CD4-positive, CD25-positive, alpha-beta regulatory T cell (primary cell): ENCODE results near the gene ZNF611. TPM values are rescaled to one million over a fixed set of nuclear protein-coding genes. Genes with fewer than 3 reads are reported as not detected.
"Not testable (repeated sequence)": the region's sequence is repeated elsewhere in the genome, so short reads cannot be mapped to it uniquely, and the experiment has no call there.

Experiments used
- ATAC-seq, 2 donors: fragments of 150-1000 bp; cut with Tn5 transposase; one replicate each; pipeline ENCODE4 v1.10.0; 2021; ENCODE audit warnings: low read depth in 2 of 2, moderate number of reproducible peaks in 2 of 2, moderate library complexity in 1 of 2
- DNase-seq, 3 donors: peaks; one replicate each; pipeline versions ENCODE4 v3.0.0 to v3.0.0-alpha.2; 2012 to 2022; ENCODE audit warnings: mixed read lengths in 1 of 3
- H3K27ac ChIP-seq: one replicate; pipeline ENCODE4 v1.7.0; 2013; ENCODE audit warnings: mild to moderate bottlenecking, low read length; ENCODE audit not compliant: insufficient read depth, poor library complexity, severe bottlenecking
- H3K27me3 ChIP-seq: one replicate; pipeline ENCODE4 v1.7.0; 2013; ENCODE audit warnings: low read length; ENCODE audit not compliant: control insufficient read depth, insufficient read depth
- H3K36me3 ChIP-seq: one replicate; pipeline ENCODE4 v1.7.0; 2013; ENCODE audit warnings: mild to moderate bottlenecking, low read length, moderate library complexity; ENCODE audit not compliant: control insufficient read depth, insufficient read depth
- H3K4me1 ChIP-seq: 2 replicates; pipeline ENCODE4 v1.7.0; 2013; ENCODE audit warnings: mild to moderate bottlenecking, low read length; ENCODE audit not compliant: insufficient read depth, control insufficient read depth, poor library complexity, severe bottlenecking
- H3K4me3 ChIP-seq: one replicate; pipeline ENCODE4 v1.7.0; 2013; ENCODE audit warnings: low read depth, mild to moderate bottlenecking, low read length, moderate library complexity
- H3K9me3 ChIP-seq, 2 experiments: 1 replicate in 1 of 2; 2 replicates in 1 of 2; pipeline ENCODE4 v1.7.0; 2013; ENCODE audit warnings: low read length in 2 of 2, mild to moderate bottlenecking in 1 of 2, moderate library complexity in 1 of 2; ENCODE audit not compliant: control insufficient read depth in 2 of 2
- H3K27ac Mint-ChIP-seq, 3 donors: one replicate each; pipeline ENCODE4 v1.8.0; 2020 to 2022; ENCODE audit warnings: mild to moderate bottlenecking in 3 of 3, mixed read lengths in 3 of 3, moderate library complexity in 2 of 3
- H3K27me3 Mint-ChIP-seq: one replicate; pipeline ENCODE4 v1.8.0; 2022; ENCODE audit warnings: mild to moderate bottlenecking, mixed read lengths
- H3K36me3 Mint-ChIP-seq: one replicate; pipeline ENCODE4 v1.8.0; 2020; ENCODE audit warnings: mixed read lengths
- H3K4me1 Mint-ChIP-seq, 4 donors: one replicate each; pipeline ENCODE4 v1.8.0; 2020 to 2022; ENCODE audit warnings: mixed read lengths in 4 of 4, mild to moderate bottlenecking in 1 of 4
- H3K4me3 Mint-ChIP-seq, 4 donors: one replicate each; pipeline ENCODE4 v1.8.0; 2020 to 2022; ENCODE audit warnings: mild to moderate bottlenecking in 4 of 4, mixed read lengths in 4 of 4, moderate library complexity in 3 of 4
- H3K9me3 Mint-ChIP-seq, 7 donors: one replicate each; pipeline ENCODE4 v1.8.0; 2020 to 2022; ENCODE audit warnings: mixed read lengths in 7 of 7, mild to moderate bottlenecking in 3 of 7, moderate library complexity in 2 of 7
- polyA plus RNA-seq, 4 donors: library from polyadenylated mRNA; unstranded; fragments of 300-500 nt; fragmentation: Illumina TruSeq; gene quantifications; one replicate each; pipeline ENCODE4 v1.2.3, GENCODE V29; 2021
- total RNA-seq: library from RNA; stranded (reverse); gene quantifications from one replicate; pipeline ENCODE4 v1.2.3, GENCODE V29; 2022

Gene ZNF611
- total and polyA plus RNA-seq, 5 donors from 2014 or later: 19.0 to 34.1 (median 26.9) TPM

GRCh38 chr19:52699555-52699954 lies 35.3 kb downstream of the ZNF611 start:
- H3K27ac ChIP-seq, DNase-seq, H3K27ac Mint-ChIP-seq, ATAC-seq, H3K27me3 ChIP-seq, H3K27me3 Mint-ChIP-seq, H3K4me1 Mint-ChIP-seq, H3K4me3 Mint-ChIP-seq, H3K36me3 ChIP-seq, H3K36me3 Mint-ChIP-seq, H3K4me3 ChIP-seq, H3K4me1 ChIP-seq: not testable (repeated sequence)
- H3K9me3 ChIP-seq: peaks cover 26 to 50% of the 10 kb centered on the region in 2 experiments
- H3K9me3 Mint-ChIP-seq: peaks cover 0 to 53% (median 16%) of the 10 kb centered on the region in 7 donors

DNA sequence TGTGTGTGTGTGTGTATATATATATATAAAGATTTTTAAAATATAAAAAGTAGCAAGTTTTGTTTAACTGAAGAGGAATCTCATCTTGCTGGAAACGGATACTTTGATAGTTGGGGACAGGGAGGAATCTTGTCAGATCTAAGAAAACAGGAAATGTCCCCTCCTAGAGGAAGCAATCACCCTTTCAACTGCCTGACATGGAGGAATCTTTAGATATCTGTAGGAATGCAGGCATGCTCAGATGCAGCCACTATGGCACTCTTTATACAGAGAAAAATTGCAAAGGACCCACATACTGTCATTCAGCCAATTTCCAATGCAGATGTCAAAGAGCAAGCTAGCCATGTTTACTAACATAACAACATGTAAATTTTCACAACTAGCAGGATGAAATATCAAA lies 38.8 kb downstream of the ZNF611 start:
- Histone ChIP-seq H3K27me3 (no peaks in the 10 kb centered on the region), H3K4me3 (no peak overlapping the region), H3K9me3 (peaks cover 0 to 15% of the 10 kb centered on the region in 2 experiments), H3K36me3 (no peaks in the 10 kb centered on the region), H3K4me1 (peaks cover 1% of the 10 kb centered on the region), H3K27ac (no peak overlapping the region)
- Mint-ChIP-seq H3K4me3 (no peak overlapping the region), H3K4me1 (peaks cover 1 to 11% (median 6%) of the 10 kb centered on the region in 4 donors), H3K27me3 (no peaks in the 10 kb centered on the region), H3K36me3 (peaks cover 3% of the 10 kb centered on the region), H3K9me3 (peaks cover 0 to 25% (median 8%) of the 10 kb centered on the region in 7 donors), H3K27ac (no peak overlapping the region)
- ATAC-seq (no peak), DNase-seq (no peak)

- H3K36me3 Mint-ChIP-seq: peaks cover 3% of the 10 kb centered on the region
- no peak overlapping the region for H3K27ac Mint-ChIP-seq
Observed at GRCh38 chr19:52694921-52695320, 39.9 kb downstream of the ZNF611 start.

DNA sequence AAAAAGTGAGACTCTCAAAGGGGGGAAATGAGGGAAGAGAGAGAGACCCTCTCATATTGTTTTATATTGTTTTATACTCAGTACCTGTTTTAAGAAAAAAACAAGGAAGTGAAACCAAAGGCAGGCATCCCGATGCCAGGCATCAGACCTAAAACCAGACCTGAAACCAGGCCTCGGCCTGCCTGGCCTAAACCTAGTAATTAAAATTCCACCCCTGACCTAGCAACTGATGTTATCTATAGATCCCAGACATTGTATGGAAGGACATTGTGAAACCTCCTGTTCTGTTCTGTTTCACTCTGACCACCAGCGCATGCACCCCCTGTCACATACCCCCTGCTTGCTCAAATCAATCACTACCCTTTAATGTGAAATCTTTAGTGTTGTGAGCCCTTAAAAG lies 40.6 kb downstream of the ZNF611 start:
- peaks cover 5 to 25% (median 22%) of the 10 kb centered on the region in 4 donors for H3K4me1 Mint-ChIP-seq
- not testable (repeated sequence) for H3K9me3 ChIP-seq

More at GRCh38 chr19:52694921-52695320, 39.9 kb downstream of the ZNF611 start:
- Mint-ChIP-seq H3K4me3 (no peak overlapping the region), H3K27me3 (no peaks in the 10 kb centered on the region), H3K9me3 (peaks cover 3 to 17% (median 5%) of the 10 kb centered on the region in 7 donors), H3K4me1 (peaks cover 1 to 18% (median 16%) of the 10 kb centered on the region in 4 donors)
- peaks cover 8% of the 10 kb centered on the region for H3K4me1 ChIP-seq
- no peak for DNase-seq
- H3K9me3 ChIP-seq: peaks cover 0 to 5% of the 10 kb centered on the region in 2 experiments
- H3K27me3 ChIP-seq: no peaks in the 10 kb centered on the region
- no peak overlapping the region for H3K27ac ChIP-seq
- no peak for ATAC-seq
- H3K4me3 ChIP-seq: no peak overlapping the region
- H3K36me3 ChIP-seq: no peaks in the 10 kb centered on the region

GRCh38 chr19:52692431-52693008 lies 42.3 kb downstream of the ZNF611 start:
- no peaks in the 10 kb centered on the region for H3K36me3 ChIP-seq
- no peak overlapping the region for H3K4me3 ChIP-seq
- H3K27ac ChIP-seq: no peak overlapping the region
- ATAC-seq (no peak), DNase-seq (no peak)
- H3K36me3 Mint-ChIP-seq: peaks cover 6% of the 10 kb centered on the region
- H3K4me3 Mint-ChIP-seq: peak overlapping the region in 3 of 4 donors; percentile 45 to 87 (median 75)
- peaks cover 0 to 8% (median 2%) of the 10 kb centered on the region in 7 donors for H3K9me3 Mint-ChIP-seq
- no peaks in the 10 kb centered on the region for H3K27me3 Mint-ChIP-seq
- peaks cover 20% of the 10 kb centered on the region for H3K4me1 ChIP-seq
- H3K4me1 Mint-ChIP-seq: peaks cover 15 to 37% (median 30%) of the 10 kb centered on the region in 4 donors
- peak overlapping the region in 1 of 3 donors; percentile 65 for H3K27ac Mint-ChIP-seq
- no peaks in the 10 kb centered on the region for H3K27me3 ChIP-seq
- no peaks in the 10 kb centered on the region for H3K9me3 ChIP-seq

More for the DNA sequence above, 40.6 kb downstream of the ZNF611 start:
- not testable (repeated sequence) for H3K4me3 ChIP-seq, H3K36me3 Mint-ChIP-seq, DNase-seq, H3K27ac ChIP-seq, H3K36me3 ChIP-seq, H3K27me3 Mint-ChIP-seq, H3K27me3 ChIP-seq, H3K27ac Mint-ChIP-seq, ATAC-seq
- Mint-ChIP-seq H3K9me3 (peaks cover 2 to 14% (median 6%) of the 10 kb centered on the region in 7 donors), H3K4me3 (peak overlapping the region in 1 of 4 donors; percentile 11)
- H3K4me1 ChIP-seq: peaks cover 13% of the 10 kb centered on the region

DNA sequence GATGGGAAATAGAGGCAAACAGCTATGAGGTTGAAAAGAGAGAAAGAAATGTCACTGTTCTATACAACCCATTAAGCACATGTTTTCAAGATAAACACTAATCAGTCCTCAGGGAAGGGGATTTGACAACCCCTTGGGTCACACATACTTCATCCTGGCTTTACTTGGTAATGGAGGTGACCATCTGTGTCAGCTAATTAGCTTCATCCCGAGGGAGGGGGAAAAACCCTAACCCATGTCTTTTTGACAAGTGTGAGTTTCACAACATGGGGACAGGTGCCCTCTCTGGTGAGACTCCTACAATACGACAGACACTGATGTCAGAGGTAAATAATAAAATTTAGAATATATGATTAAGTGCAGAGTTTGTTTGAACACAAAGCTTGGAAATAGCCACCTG lies 43.1 kb downstream of the ZNF611 start:
- DNase-seq (no peak), ATAC-seq (no peak)
- Histone ChIP-seq H3K9me3 (no peaks in the 10 kb centered on the region), H3K4me3 (no peak overlapping the region), H3K36me3 (no peaks in the 10 kb centered on the region), H3K27me3 (no peaks in the 10 kb centered on the region), H3K4me1 (peaks cover 20% of the 10 kb centered on the region), H3K27ac (no peak overlapping the region)
- Mint-ChIP-seq H3K4me1 (peaks cover 15 to 37% (median 30%) of the 10 kb centered on the region in 4 donors), H3K4me3 (peak overlapping the region; percentile 92 to 100 (median 98)), H3K27me3 (no peaks in the 10 kb centered on the region), H3K9me3 (peaks cover 0 to 8% (median 2%) of the 10 kb centered on the region in 7 donors), H3K27ac (peak overlapping the region in 1 of 3 donors; percentile 16), H3K36me3 (peaks cover 6% of the 10 kb centered on the region)

DNA sequence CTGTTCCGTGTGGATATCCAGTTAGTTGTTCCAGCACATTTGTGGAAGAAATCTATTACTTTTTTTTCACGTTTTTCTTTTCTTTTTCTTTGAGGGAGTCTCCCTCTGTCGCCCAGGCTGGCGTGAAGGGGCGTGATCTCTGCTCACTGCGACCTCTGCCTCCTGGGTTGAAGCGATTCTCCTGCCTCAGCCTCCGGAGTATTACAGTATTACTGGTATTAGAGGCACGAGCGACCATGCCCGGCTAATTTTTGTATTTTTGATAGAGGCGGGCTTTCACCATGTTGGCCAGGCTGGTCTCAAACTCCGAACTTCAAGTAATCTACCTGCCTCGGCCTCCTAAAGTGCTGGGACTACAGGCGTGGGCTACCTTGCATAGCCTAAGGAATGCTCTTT lies 43.6 kb downstream of the ZNF611 start:
- DNase-seq (no peak), ATAC-seq (no peak)
- Mint-ChIP-seq H3K9me3 (peaks cover 0 to 8% (median 2%) of the 10 kb centered on the region in 7 donors), H3K27me3 (no peaks in the 10 kb centered on the region), H3K4me3 (peak overlapping the region; percentile 92 to 100 (median 98)), H3K36me3 (peaks cover 6% of the 10 kb centered on the region), H3K27ac (peak overlapping the region; percentile 94 to 96 (median 95)), H3K4me1 (peaks cover 15 to 37% (median 30%) of the 10 kb centered on the region in 4 donors)
- Histone ChIP-seq H3K4me1 (peaks cover 20% of the 10 kb centered on the region), H3K27ac (peak overlapping the region; percentile 84), H3K27me3 (no peaks in the 10 kb centered on the region), H3K4me3 (peak overlapping the region; percentile 79), H3K9me3 (no peaks in the 10 kb centered on the region), H3K36me3 (no peaks in the 10 kb centered on the region)
